GM12801 (cell line): ENCODE measurements around the gene GLRA3.

Experiments
- TF ChIP-seq, protein P1 (sequence below): IDR thresholded peaks from one replicate; pipeline ENCODE4 v1.5.1; 2011; ENCODE audit warnings: control low read depth; ENCODE audit not compliant: insufficient read length; ENCODE audit errors: extremely low read depth

Gene GLRA3

DNA sequence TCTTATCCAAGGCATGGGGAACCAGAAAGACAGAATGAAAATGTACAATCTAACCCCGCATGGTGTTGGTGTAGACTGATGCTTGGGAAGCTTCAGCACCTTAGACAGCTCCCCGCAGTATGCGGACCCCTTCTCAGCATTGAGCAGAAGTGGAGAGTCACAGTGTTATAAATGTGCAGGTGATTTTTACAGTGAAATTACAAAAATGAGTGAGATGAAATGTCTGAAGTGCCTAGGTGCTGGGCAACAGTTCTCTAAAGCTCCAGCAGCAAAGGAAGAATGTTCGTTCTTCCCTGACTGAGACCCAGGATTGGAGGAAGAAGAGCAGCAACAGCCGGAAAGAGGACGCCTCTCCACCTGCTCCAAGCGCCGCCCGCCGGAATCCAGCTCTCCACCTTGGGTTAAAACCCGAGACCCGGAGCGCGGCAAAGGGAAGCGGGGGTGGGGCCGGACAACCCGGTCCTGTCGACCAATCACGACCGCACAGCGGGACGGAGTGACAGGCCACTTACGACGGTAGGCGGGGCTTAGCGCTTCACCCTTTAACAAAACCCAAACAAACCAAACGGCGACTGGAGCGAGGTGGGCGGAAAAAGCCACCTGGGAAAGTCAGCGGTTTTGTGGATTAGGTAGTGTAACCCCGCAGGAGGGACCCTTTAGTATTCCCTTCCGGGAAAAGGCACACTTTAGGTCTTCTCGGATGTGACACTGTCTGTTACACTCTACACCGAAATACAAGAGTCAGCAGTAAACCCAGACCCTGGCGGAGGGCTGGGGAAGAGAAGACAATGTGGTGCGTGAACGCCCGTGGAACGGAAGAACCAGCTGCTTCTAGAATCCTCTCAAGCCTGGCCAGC lies at the start of gene GLRA3:
TSS of gene GLRA3 (minus strand) at position 403 of the 857 bp plus-strand sequence. CDS start 436 bp downstream, outside the sequence.
- TF ChIP-seq, protein P1, sequence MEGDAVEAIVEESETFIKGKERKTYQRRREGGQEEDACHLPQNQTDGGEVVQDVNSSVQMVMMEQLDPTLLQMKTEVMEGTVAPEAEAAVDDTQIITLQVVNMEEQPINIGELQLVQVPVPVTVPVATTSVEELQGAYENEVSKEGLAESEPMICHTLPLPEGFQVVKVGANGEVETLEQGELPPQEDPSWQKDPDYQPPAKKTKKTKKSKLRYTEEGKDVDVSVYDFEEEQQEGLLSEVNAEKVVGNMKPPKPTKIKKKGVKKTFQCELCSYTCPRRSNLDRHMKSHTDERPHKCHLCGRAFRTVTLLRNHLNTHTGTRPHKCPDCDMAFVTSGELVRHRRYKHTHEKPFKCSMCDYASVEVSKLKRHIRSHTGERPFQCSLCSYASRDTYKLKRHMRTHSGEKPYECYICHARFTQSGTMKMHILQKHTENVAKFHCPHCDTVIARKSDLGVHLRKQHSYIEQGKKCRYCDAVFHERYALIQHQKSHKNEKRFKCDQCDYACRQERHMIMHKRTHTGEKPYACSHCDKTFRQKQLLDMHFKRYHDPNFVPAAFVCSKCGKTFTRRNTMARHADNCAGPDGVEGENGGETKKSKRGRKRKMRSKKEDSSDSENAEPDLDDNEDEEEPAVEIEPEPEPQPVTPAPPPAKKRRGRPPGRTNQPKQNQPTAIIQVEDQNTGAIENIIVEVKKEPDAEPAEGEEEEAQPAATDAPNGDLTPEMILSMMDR = no peak

DNA sequence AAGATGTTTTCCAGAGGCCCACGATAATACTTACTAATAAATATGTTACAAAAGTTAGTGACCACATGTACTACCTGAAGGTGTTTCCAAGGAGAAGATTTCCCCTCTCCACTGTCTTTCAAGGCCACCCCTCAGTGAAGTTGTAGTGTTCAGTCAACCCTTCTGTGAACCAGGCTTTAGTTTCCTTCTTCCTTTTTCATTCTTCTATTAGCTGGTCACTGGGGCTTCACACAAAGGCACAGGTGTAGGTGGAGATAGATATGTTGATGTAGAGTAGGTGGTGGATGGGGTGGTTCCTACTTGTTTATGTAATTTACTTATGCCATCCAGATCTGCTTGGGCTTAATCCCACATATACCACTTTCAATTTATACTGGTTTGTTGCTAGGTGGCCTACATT lies 45.9 kb upstream of the GLRA3 start:
- TF ChIP-seq, protein P1 = no peak

DNA sequence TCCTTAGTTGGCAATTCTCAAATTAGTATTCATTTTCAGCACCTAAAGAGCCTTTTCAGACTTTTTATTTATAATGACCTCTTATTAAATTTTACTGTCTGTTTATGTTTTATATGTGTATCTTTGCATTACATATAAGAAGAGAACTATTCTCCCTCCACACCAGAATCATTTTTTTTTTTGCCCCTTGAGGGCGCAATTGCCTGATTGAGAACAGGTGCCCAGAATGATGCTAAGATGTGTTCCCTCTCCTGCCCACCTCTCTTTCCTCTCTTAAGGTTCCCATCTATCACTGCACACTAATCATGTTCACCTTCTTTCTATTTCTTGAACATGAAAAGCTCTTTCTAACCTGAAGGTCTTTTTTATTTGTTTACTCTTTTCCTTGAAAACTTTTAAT lies 44.9 kb upstream of the GLRA3 start:
- TF ChIP-seq, protein P1 = no peak

DNA sequence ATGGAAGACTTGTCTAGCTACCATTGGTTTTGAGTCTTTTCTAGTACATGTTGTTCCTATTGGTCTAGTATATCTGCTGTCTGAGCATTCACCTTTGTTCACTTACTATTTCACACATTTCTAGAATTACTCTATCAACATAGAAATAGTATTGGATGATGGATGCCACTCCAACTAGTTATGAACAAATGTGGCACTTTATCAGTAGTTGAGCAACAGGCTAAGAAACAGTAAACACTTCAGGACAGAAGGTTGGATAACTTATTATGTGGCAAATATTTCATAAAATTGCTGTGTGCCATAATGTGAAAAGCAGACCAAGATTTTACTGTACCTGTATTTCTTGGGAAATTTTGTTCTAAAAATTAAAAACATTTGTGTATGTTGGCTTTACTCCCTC lies 42.4 kb upstream of the GLRA3 start:
- TF ChIP-seq, protein P1 = no peak

DNA sequence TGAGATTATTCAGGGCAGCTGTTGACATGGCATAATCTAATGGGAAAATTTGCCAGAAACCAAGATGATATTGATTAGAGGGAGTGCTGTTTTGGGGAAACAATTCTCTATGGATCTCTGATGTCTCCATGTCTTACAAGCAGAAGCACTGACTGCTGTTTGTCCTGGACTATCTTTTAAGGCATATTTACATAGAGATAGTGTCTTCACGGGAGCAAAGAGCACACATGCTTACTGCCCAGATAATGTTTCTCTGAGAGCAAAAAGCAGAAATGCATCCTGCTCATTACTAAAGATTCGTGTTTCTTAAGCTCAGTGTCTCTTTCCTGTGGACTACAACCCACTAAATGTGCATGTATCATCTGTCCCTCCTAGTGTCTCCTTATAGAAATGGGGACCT lies 41.3 kb upstream of the GLRA3 start:
- TF ChIP-seq, protein P1 = no peak

DNA sequence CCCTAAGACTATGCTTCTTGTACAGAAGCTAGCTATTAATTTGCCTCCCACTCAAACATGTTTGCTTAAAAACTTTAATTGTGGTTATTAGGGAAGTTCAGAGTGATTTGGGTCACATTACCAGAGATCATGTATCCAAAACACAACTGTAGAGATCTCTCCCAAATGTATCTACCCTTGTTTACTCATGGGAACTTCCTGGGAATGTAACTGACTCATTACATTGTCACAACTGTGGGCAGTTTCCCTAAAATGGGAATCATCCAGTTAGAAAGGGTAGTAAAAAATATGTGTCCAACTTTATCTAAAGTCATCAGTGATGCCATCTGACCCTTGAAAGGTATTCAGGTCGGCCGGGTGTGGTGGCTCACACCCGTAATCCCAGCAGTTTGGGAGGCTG lies 40.3 kb upstream of the GLRA3 start:
- TF ChIP-seq, protein P1 = no peak

DNA sequence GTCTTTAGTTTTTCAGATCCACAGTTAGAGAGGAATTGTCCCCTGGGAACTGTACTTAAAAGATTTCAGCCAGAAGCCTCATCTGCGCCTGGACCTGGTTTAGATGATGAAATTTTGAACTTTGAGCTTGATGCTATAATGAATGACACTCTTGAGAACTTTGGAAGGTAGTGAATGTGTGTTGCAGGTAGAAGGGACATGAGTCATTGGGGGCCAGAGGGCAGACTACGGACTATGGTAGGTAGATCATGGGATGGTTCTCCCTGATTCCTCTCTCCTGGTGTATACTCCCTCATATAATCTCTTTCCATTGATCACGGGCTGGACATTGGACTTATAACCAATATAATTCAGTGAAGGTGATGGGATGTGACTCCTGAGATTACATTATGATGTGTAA lies 38.9 kb upstream of the GLRA3 start:
- TF ChIP-seq, protein P1 = no peak
